Activated CD4-positive, alpha-beta T cell treated with anti-CD3 and anti-CD28 coated beads, Interleukin-2, amount 50 U/mL, for 1 hour (primary cell): Measurements from ENCODE around the gene NUDT1.

ENCODE experiments used
- DNase-seq: peaks from one replicate; pipeline ENCODE4 v3.0.0-alpha.2; 2020

NUDT1 gene

DNA sequence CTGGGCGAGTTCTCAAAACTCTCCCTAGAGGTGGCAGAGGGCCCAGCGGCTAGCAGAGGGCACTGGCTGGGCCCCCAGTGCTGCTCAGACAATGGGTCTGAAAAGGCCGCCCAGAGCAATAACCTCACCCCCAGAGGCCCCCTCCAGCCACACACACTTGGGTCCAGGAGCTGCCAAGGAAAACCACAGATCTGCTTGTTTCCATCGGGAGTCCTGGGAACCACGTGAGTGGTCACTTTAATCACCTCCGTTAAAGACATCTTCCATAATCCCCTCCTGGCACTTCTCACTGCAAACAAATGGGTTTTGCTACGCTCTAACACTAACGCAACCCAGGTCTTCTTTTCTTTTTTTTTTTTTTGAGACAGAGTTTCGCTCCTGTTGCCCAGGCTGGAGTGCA, 30.0 kb downstream of the NUDT1 start:
- no peak for DNase-seq

DNA sequence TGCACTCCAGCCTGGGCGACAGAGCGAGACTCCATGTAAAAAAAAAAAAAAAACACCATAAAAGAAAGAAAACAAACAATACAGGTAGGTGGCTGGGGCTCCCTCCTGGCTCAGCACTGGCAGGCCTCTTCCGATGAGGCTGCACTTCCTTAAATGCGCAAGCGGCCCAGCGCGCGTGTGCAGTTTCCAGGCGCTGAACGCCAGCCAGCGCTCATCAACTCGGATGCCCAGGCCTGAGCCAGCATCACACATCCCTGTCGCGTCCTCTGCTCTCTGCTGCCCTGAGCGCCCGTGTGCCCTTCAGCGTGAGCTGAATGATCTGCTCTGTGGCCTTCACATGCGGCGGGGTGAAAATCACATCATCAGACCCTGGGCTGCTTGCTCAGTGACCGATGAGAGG, 31.8 kb downstream of the NUDT1 start:
- DNase-seq = no peak

DNA sequence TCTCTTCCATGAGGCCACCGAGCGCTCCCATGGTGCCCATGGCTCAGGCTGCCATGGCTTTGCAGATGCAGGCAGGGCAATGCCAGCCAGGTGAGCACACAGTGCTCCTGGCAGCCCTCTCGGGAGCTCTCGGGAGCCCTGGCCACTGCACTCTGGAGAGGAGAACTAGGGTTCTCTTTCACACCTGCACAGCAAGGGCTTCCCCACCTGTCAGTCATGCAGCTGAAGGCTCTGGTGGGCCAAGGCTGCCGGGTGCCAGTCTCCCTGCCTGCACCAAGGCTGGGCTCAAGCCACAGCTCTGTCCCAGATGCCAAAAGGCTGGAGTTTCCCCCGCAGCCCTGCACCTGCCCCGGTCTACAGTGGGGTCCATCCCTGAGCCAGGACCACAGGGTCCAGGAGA, 32.6 kb downstream of the NUDT1 start:
- DNase-seq = no peak

DNA sequence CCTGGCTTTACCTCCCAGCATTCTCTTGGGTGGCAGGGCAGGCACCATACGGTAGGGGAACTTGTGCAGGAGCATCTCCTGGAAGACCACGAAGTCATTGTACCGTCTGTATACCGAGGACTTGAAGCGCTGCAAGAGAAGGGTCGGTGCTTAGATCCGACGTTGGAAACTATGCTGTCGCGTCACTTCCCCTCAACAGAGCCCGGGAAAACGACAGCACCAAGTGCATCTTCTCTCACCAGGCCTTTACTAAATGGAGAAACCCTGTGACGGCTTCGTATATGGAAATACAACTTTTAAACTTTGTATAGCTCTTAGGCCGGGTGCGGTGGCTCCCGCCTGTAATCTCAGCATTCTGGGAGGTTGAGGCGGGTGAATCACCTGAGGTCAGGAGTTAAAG, 33.1 kb downstream of the NUDT1 start:
- no peak for DNase-seq

DNA sequence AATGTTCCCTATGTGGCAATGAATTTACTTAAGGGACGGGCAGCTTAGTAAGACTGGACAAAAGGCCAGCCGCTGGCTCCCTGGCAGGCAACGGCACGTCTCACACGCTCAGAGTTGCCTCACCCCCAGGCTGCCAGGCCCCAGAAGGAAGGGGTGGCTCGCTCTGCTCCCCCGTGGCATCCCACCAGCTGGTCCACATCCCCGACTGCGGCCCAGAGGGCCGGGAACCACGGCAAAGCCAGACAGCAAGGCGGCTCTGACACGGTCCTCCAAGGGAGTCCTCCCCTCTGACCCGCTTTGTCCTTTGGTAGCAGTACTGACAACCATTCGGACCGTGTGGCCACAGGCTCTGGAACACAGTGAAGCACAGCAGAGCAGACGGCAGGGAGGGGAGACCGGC, 34.1 kb downstream of the NUDT1 start:
- no peak for DNase-seq

DNA sequence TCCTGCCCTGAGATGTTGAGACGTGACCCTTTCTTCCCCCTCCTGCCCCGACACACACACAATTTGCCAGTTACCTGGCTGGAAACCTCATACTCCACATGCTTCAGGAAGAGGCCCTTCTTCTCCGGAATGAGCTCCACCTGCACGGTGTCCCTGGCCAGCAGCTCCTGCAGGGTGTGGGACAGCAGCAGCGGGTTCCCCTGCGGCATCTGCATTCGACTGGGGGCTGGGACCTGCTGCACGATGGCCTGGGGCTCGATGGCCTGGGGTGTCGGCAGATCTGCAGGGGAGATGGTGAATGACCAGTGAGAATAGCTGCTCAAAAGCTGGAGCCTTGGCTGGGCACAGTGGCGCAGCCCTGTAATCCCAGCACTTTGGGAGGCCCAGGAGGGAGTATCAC, 36.0 kb downstream of the NUDT1 start:
- DNase-seq = no peak

DNA sequence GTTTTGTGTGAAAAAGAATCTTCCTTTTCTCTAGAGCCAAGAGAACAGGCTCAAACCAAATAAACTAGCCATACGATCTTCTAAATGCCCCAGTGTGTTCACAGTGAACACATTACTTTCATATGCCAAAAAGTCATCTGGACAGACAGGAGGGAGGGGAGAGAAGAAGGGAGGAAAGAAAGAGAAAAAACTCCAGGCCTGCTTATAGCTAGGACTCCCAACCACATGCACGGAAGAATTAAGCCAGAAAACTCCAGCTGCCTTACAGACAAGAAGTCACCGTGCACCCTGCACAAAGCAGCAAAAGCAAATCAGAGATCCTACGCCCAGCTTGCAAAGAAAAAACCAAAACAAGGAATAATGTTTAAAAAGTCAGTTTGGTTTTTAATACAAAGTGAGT, 37.9 kb downstream of the NUDT1 start:
- DNase-seq = no peak

DNA sequence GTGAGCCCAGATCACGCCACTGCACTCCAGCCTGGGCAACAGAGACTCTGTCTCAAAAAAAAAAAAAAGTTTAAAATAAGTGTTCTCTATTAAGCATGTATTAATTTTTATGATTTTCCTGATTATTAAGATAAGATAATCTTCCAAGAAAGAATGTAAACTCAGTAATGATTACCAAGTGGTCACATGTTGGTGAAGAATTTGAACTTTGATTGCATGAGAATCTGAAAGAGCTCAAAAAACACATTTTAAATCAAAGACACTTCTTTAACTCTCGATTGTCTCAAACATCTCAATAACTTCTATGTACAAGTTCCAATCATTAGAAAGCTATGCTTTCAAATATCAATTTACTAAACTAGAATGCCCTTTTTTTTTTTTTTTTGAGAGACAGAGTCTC, 38.4 kb downstream of the NUDT1 start:
- DNase-seq = no peak

DNA sequence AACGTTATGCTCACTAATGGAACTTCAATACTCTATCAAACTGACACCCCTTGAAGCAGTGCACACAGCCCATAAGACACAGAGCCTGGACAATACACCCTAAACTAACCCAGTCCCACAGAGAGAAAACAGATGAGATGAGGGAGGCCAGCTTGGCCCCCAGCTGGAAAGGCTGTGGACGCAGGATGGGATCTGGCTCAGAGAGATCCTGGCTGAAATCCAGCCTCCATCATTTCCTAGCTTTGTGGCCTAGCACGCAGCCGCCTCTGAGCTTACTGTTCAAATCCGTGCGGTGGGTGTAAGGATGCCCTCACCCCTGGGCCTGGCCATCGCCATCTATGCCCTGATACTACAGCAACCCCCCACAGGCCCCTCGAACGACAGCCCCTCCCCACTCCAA, 39.5 kb downstream of the NUDT1 start:
- DNase-seq = no peak

DNA sequence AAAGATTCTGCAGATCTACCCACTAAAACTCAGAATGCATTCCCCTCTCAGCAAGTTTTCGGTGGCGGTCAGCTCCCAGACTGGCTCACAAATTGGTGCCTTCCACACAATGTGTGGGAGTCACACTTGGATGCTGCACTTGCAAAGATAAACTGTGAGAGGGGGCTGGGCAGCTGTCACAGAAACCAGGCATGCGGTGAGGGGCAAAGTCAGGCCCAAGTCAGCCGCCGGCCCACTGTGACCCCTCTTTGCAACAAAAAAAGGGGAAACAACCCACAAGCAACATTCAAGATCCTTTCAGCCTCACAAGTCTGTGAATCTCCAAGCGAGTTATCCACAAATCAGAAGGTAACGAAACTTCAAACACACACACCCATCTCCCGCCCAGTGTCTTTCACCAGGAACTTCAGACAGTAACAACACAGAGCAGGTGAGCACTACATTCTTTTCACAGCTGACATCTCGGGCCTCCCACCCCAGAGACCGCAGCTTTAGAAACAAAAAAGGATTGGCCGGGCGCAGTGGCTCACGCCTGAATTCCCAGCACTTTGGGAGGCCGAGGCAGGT, 40.2 kb downstream of the NUDT1 start:
- DNase-seq = no peak

DNA sequence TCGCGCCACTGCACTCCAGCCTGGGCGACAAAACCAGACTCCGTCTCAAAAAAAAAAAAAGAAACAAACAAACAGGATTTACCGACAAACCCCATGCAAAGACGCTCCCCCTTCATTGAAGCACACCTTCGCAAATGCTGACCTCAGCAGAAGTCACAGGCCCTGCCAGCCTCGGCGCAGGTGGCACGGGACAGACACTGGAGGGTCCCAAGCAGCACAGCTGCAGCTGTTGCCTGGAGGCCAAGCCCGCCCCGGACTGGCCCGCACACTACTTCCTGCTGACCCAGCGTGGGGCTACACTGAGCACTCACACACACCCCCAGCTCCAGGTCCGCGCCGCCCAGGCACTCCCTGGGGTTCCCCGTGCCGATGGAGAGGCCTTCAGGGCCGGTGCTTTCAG, 41.0 kb downstream of the NUDT1 start:
- no peak for DNase-seq

DNA sequence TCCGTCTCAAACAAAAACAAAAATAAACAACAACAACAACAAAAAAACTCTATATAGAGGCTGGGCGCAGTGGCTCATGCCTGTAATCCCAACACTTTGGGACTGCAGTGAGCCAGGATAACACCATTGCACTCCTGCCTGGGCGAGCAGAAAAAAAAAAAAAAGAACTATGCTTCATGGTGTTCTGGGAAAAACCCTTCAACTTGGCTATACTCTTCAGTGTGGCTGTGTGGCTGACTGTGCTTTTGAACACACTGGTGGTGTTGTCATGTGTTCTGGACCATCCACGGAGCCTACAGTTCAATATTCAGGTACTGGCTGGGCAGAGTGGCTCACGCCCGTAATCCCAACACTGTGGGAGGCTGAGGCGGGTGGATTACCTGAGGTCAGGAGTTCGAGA, 45.7 kb downstream of the NUDT1 start:
- no peak for DNase-seq

DNA sequence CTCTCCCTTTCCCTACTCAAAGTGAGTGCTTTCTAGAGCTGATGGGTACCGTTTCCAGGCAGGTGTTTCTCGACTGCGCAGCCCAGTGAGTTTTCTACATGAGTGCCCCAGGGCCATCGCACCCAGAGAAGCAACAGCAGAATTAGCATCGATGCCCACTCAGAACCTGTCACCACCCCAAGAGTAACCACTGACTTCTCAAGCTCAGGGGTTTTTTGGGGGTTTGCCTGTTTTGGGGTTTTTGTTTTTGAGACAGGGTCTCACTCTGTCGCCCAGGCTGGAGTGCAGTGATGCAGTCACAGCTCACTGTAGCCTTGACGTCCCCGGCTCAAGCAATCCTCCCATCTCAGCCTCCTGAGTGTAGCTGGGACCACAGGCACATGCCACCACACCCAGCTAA, 46.5 kb downstream of the NUDT1 start:
- DNase-seq = no peak

DNA sequence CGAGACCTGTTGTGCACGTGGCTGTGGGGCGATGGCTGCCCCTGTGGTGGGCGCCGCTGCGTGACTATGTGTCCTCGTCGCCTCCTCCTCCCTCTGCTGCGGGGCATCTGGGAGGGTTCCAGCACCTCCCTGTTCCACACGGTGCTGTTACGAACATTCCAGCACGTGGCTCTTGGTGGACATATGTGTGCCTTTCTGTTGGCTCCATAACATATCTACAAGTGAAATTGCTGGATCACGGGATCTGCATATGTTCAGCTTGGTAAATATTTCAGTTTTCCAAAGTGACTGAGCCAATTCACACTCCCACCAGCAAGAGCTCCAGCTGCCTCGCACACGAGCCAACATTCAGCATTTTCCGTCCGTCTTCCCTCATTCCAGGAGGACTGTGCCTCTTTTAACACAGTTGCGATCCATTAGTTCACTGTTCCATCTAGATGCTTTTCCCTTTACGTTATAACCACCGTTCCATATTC, 47.1 kb downstream of the NUDT1 start:
- DNase-seq = no peak

DNA sequence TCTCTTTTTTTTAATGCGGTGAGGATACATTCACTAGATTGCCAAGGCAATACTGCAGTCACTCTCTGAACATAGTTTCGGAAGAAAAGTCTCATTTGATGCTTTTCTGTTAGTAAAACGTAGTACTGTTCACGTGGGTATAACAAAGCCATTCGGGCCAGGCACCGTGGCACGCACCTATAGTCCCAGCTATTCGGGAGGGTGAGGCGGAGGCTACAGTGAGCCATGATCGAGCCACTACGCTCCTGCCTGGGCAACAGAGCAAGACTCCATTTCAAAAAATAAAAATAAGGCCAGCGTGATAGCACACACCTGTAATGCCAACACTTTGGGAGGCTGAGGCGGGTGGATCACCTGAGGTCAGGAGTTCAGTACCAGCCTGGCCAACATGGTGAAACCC, 47.6 kb downstream of the NUDT1 start:
- no peak for DNase-seq

DNA sequence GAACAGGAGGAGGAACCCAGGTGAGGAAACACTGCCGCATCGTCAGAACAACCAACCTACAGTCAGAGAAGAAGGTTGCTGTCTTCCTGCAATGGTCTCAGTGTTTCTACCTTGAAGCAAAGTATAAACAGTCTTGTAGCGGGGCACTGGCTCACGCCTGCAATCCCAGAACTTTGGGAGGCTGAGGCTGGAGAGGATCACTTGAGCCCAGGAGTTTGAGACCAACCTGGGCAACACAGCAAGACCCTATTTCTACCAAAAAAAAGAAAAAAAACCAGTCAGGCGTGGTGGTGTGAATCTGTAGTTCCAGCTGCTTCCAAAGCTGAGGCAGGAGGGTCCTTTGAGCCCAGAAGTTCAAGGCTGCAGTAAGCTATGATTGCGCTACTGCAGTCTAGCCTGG, 48.9 kb downstream of the NUDT1 start:
- no peak for DNase-seq

DNA sequence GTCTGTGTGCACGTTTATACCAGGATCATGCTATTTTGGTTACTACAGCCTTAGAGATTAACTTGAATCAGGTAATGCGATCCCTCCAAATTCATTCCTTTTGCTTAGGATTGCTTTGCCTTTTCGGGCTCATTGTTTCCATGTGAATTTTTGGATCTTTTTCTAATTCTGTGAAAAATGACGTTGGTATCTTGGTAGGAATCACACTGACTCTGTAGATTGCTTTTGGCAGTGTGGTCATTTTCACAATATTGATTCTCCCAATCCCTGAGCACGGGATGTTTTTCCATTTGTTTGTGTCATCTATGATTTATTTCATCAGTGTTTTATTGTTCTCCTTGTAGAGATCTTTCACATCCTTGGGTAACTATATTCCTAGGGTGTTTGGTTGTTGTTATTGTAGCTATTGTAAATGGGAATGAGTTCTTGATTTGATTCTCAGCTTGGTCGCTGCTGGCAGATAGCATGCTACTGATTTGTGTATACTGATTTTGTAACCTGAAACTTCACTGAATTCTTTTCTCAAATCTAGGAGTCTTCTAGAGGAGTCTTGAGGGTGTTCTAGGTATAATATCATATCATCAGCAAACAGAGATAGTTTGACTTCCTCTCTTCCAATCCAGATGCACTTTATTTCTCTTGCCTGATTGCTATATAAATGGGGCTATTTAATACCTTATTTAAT, 54.1 kb downstream of the NUDT1 start:
- DNase-seq = no peak

DNA sequence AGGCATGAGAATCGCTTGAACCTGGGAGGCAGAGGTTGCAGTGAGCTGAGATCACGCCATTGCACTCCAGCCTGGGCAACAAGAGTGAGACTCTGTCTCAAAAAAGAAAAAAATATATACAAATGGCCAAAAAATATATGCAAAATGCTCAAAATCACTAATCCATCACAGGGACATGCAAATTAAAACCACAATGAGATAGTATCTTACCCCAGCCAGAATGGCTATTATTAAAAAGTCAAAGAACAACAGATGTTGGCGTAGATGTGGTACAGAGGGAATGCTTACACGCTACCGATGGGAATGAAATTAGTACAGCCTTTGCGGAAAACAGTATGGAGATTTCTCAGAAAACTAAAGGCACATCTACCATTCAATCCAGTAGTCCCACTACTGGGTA, 54.8 kb downstream of the NUDT1 start:
- DNase-seq = no peak

DNA sequence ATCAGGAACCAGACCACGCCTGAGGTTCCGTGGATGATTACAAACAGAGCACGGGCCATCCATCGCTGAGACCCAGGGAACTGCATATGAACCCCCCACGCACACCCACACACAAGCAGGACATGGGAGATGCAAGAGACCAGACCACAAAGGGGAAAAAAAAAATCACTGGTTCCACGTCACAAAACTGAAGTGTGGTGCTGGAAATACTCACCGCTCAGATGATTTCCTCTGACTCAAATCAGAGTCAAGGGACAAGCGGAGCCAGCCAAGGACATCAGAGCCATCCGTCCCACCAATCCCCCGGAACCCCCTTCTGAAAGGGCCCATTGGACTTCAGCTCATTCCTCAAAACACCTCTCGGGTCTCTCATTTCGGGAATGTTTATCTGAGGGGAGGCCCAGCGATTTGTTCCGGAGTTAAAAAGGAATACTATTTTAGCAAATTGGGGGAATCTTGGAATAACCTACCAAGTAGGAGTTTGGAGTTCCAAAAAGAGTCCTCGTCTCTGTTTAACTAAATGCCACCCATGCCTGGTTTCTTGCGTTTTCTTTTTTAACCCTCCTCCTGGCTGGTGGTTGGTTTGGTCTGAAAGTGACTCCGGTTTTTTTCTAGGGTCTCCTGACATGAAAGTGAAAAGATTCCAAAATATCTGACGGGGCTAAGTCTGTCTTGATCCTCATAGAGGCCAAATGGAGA, 57.3 kb downstream of the NUDT1 start:
- no peak for DNase-seq

DNA sequence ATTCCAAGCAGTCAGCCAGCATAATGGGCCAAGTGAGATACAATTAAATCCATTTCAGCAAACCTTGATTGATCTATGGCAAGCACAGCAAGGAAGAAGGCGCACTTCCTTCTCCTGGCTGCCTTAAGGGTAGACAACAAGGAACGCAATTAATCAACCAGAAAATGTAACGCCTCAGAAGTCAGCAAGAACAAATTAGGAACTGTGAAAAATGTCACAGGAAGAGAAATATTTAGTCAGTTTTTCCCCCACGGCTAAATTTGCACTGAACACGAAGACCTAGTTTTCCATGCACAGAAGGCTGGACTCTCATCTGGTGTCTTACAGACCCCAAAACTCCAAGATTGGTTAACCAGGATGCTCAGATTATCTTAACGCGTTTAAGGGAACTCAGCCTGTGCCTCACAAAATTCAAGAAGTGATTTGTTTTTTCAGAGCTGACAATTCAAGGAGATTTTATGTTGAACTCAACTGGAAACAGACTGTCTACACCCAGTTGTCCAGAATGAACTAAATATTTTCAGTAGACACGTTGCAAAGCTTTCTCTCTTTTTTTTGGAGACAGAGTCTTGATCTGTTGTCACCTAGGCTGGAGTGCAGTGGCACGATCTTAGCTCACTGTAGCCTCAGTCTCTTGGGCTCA, 58.0 kb downstream of the NUDT1 start:
- no peak for DNase-seq
